NCI-H524 (cell line): ENCODE data around the gene UGT1A3.

ENCODE experiments used
- DNase-seq, 2 experiments: peaks; one replicate each; lab custom pipeline; 2025; lab: John Stamatoyannopoulos, UW

Gene UGT1A3

DNA sequence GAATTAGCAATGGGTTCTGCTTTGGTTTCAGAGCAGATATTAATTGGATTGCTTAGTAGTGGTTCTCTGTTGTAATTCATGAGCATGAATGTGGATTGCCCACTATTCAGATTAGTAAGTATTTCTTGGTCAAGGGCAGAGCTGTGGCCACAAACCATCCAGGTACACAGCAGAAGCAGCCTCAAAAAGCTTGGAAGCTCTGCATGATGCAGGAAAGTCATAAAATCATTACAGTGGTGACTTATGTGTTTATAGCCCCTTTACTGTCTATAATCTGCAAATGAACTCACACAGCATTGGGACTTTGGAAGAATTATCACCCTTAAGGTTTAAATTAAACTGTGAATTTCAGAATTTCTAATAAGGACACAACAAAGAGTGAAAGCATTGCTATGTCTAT is 29.3 kb downstream of the UGT1A3 start:
- no peak for DNase-seq

- no peak for DNase-seq
These were observed 30.0 kb downstream of the UGT1A3 start for GRCh38 chr2:233758849-233759248.

DNA sequence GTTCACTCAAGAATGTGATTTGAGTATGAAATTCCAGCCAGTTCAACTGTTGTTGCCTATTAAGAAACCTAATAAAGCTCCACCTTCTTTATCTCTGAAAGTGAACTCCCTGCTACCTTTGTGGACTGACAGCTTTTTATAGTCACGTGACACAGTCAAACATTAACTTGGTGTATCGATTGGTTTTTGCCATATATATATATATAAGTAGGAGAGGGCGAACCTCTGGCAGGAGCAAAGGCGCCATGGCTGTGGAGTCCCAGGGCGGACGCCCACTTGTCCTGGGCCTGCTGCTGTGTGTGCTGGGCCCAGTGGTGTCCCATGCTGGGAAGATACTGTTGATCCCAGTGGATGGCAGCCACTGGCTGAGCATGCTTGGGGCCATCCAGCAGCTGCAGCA is 31.2 kb downstream of the UGT1A3 start, which contains the start of gene UGT1A1:
UGT1A1 (plus strand) TSS at position 228 of the 400 bp plus-strand sequence; CDS start at position 246, 18 bp downstream.
- DNase-seq = no peak

- DNase-seq = no peak
These were observed 32.4 kb downstream of the UGT1A3 start for GRCh38 chr2:233761040-233761769.

DNA sequence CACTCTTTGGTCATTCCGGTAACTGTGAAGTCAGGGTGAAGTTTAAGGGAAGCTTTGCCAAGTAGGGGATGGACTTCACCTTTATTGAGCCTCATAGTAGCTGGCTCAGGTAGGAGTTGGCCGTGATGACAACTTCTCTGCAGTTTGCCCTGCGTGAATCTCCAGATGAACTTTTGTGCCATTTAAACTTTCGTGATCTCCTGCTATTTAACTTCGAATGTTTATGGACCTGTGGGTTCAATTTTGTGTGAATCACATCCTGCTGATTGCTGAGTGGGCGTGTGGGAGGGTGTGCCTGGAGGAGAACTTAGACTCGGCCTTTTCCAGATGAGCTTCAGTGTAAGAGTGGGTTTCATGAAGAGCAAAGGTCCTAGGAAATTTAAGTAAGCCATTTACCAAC is 35.4 kb downstream of the UGT1A3 start:
- DNase-seq = no peak

- DNase-seq = no peak
These were observed 35.9 kb downstream of the UGT1A3 start for GRCh38 chr2:233764761-233765160.

- no peak for DNase-seq
These were observed 37.6 kb downstream of the UGT1A3 start for GRCh38 chr2:233766416-233766815.

DNA sequence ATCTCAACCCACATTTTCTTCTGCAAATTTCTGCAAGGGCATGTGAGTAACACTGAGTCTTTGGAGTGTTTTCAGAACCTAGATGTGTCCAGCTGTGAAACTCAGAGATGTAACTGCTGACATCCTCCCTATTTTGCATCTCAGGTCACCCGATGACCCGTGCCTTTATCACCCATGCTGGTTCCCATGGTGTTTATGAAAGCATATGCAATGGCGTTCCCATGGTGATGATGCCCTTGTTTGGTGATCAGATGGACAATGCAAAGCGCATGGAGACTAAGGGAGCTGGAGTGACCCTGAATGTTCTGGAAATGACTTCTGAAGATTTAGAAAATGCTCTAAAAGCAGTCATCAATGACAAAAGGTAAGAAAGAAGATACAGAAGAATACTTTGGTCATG is 39.2 kb downstream of the UGT1A3 start:
- DNase-seq = no peak

DNA sequence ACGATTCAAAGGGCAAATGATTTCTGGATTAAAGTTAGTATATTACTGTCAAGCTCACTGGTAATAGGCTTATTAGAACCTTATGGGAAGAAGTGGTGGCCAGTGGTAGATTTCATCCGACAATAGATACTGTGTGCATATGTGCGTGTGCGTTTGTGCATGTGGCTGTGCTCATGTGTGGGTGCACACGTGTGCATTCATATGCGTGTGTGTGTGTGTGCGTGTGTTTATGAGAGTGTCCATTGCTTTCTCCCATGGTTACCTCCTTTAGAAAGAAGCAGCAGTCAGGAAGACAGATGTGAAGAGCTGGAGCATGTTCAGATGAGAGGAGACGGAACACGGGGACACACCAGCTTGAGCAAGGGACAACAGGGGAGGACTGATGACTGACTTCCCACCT is 40.4 kb downstream of the UGT1A3 start:
- no peak for DNase-seq

- no peak for DNase-seq
These were observed 43.3 kb downstream of the UGT1A3 start for GRCh38 chr2:233772153-233772552.

DNA sequence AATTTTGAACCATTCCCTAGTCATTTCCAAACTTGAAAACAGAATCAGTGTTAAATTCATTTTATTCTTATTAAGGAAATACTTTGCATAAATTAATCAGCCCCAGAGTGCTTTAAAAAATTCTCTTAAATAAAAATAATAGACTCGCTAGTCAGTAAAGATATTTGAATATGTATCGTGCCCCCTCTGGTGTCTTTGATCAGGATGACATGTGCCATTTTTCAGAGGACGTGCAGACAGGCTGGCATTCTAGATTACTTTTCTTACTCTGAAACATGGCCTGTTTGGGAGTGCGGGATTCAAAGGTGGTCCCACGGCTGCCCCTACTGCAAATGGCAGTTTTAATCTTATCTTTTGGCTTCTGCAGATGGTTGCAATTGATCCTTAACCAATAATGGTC is 43.7 kb downstream of the UGT1A3 start:
- DNase-seq = no peak

- DNase-seq = no peak
These were observed 45.0 kb downstream of the UGT1A3 start for GRCh38 chr2:233773854-233774253.

- no peak for DNase-seq
These were observed 46.6 kb downstream of the UGT1A3 start for GRCh38 chr2:233775414-233775813.

- DNase-seq = no peak
These were observed 49.2 kb downstream of the UGT1A3 start, which contains the start of gene MROH2A for GRCh38 chr2:233778030-233778429. Gene MROH2A, plus strand, starts transcription at chr2:233778330. Its CDS starts 1,029 bp downstream, at chr2:233779359.

DNA sequence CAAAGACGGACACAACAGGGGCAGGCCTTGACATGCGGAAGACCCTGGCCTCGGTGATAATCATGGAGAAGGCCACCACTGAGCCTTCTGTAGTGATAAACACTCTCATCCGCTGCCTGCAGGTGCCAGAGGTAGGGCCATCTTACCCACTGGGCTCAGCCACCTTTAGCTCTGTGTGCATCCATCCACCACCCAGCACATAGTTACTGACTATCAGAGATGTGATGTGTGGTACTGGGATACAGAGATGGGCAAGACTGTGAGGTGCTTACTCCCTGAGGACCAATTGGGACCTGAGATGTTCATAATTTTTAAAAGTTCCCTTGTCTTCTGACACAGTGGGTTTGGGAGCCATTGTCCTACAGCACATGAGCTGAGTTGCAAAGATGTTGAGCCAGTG is 50.9 kb downstream of the UGT1A3 start:
- no peak for DNase-seq

DNA sequence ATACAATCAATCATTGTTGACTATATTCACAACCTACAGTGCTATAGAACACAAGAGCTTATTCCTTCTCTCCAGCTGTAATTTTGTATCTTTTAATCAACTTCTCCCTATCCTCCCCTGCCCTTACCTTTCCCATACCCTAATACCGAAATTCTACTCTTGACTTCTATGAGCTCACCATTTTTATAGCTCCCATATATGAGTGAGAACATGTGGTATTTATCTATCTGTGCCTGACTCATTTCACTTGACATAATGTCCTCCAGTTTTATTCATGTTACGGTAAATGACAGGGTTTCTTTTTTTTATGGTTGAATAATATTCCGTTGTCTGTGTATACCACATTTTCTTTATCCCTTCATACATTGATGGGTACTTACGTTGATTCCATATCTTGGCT is 51.9 kb downstream of the UGT1A3 start:
- no peak for DNase-seq

DNA sequence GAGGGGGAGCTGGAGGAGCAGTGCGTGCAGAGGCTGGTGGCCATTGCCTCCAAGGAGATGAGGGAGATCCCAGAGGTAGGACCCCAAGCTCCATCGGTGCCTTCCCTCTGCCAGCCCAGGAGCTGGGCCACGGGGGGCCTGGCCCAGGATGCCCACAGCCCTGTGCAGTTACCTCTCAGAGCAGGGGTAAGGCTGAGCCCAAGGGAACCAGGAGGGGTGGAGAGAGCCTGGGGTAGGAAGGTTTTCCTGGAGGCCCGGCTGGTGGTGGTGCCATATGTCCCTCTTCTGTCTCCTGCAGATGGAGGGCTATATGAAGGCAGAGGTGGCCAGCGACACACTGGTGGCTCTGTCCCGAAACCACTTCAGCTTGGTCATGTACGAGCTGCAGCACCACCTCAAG is 60.7 kb downstream of the UGT1A3 start:
- no peak for DNase-seq

DNA sequence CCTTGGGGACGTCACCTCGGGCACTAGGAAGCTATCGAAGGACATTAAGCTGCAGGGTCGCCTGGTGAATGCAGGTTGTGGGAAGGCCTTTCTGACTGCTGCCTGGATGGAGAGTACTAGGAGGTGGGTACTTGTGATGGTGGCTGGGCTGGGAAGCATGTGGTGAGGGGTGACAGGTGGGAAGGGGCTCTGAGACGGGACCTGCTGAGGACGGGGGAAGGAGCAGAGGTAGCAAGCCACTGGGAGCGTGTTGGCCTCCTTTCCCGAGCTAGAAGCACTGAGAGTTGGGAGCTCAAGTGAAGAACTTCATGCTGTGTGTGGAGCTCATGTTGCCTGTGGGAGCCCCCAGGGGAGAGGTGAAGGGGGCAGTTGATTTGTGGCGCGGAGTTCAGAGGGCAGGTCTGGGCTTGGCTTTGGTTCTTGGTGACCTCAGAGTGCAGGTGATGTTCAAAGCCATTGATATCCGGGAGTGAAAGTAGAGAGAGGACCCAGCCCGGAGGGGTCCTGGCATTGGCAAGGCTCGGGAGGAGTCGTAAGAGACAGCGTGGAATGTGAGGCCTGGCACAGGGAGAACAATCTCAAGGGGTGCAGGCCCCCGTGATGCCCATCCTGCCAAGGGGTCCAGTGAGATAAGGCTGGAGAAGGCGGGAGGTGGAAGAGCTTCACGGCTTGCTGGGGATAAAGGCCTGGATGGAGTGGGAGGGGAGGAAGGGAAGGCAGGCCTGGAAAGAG is 62.5 kb downstream of the UGT1A3 start:
- no peak for DNase-seq

DNA sequence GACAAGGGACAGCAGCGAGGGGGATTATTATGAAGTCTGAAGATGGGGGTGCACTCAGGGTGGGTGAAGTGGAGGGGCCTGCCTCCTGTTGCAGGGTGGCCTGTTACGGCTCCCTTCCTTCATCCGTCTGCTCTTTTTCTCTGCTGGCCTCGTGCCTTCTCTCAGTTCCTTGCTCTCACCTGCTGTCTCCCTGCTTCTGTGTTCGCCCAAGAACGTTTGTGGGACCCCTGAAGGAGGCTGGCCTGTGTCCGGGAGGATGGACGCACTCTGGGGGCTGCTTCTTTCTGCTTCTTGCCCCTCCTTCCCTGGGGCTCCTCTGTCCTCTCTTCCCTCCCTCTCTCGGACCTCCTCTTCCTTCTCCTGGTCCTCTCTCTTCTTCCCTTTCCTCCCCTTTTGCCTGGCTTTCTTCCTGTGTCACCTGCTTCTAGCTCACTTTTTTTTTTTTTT is 63.1 kb downstream of the UGT1A3 start:
- no peak for DNase-seq

- no peak for DNase-seq
These were observed 63.9 kb downstream of the UGT1A3 start for GRCh38 chr2:233792720-233793119.

DNA sequence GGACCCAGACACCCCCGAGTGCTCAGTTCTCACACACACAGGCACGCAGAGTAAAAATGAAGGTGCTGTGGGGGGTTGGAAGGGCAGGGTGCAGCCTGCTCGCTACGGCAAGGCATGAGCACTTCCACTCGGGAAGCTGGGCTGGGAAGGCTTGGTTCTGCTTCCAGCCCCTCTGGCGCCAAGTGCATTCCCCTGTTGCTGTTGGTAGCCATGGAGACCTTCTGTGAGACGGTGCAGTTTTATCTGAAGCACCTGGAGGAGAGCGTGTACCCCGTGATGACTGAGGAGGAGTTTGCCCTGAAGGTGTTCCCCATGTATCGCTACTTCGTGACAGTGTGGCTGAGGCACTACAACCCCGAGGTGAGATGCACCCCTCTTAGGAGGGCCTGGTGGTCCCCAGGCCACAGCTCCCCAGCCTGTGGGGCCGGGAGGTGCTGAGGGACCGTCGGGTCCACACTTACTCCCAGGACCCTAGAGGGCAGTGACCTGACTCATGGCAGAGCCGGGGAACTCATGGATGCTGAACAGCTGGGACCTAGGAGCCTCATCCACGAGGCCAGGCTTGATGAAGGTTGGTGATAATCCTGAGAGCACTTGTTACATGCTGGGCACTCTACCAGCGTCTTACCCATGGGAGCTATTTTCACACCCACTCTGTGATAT is 64.8 kb downstream of the UGT1A3 start:
- DNase-seq = no peak

- DNase-seq = no peak
These were observed 65.4 kb downstream of the UGT1A3 start for GRCh38 chr2:233794128-233794658.
